Tibial nerve (tissue), 4 donors: ENCODE measurements around the gene KIAA0319L. TPM values are rescaled to one million over a fixed set of nuclear protein-coding genes. Genes with fewer than 3 reads are reported as not detected.

ENCODE experiments used
- DNase-seq, 2 donors: peaks; one replicate each; pipeline ENCODE4 v3.0.0-alpha.2; 2019; ENCODE audit warnings: low spot score in 2 of 2
- H3K27ac ChIP-seq, 4 donors: fragments of 200-600 bp; sonication (generic) in 3 of 4; one replicate each; pipeline ENCODE4 v1.5.1; 2017 to 2019; ENCODE audit warnings: mild to moderate bottlenecking in 1 of 4
- H3K27me3 ChIP-seq, 2 donors: fragments of 200-600 bp; sonication (generic) in 1 of 2; one replicate each; pipeline versions ENCODE4 v1.5.1 to v1.6.0; 2017 to 2019
- H3K36me3 ChIP-seq, 3 donors: fragments of 200-600 bp; sonication (generic); one replicate each; pipeline ENCODE4 v1.5.1; 2018 to 2019
- H3K4me1 ChIP-seq, 4 donors: fragments of 200-600 bp; sonication (generic) in 3 of 4; one replicate each; pipeline ENCODE4 v1.5.1; 2017 to 2019
- H3K4me3 ChIP-seq, 4 donors: fragments of 200-600 bp; sonication (generic) in 3 of 4; one replicate each; pipeline ENCODE4 v1.5.1; 2017 to 2019; ENCODE audit warnings: mild to moderate bottlenecking in 1 of 4, moderate library complexity in 1 of 4
- H3K9me3 ChIP-seq, 4 donors: fragments of 200-600 bp; sonication (generic) in 3 of 4; one replicate each; pipeline ENCODE4 v1.5.1; 2017 to 2019
- CTCF ChIP-seq, 5 experiments: fragments of 200-600 bp in 3 of 5; fragments of 450-650 bp in 2 of 5; sonication (generic) in 3 of 5; IDR thresholded peaks; one replicate each; pipeline ENCODE4 v1.5.1; 2016 to 2019; ENCODE audit warnings: antibody characterized with exemption in 5 of 5, mild to moderate bottlenecking in 3 of 5, moderate library complexity in 2 of 5
- EP300 ChIP-seq, 2 donors: sonication (generic); formaldehyde crosslinking; IDR thresholded peaks; one replicate each; pipeline ENCODE4 v1.6.1; 2017; ENCODE audit warnings: antibody characterized with exemption in 2 of 2, mild to moderate bottlenecking in 1 of 2
- POLR2A ChIP-seq, 2 donors: fragments of 450-650 bp; IDR thresholded peaks; one replicate each; pipeline ENCODE4 v1.6.1; 2017; ENCODE audit warnings: antibody characterized with exemption in 2 of 2, mild to moderate bottlenecking in 2 of 2, moderate library complexity in 2 of 2
- WGBS, 2 donors: methylation state at CpG; one replicate each; pipeline ENCODE4 v1.1.5; 2018; 5-methylcytosine and 5-hydroxymethylcytosine counted together
- total RNA-seq, 4 donors: library from RNA; depleted of rRNA; stranded (reverse); fragments of >200 nt; gene quantifications; one replicate each; pipeline ENCODE4 v1.1.0, GENCODE V29; 2016

KIAA0319L gene
- total RNA-seq, 4 donors from 2014 or later, result 57.0 to 115 (median 70.7) TPM

GRCh38 chr1:35507947-35508346, 49.3 kb downstream of the KIAA0319L start:
- Histone ChIP-seq H3K9me3 (no peaks in the 10 kb centered on the region), H3K27ac (no peak overlapping the region), H3K36me3 (peaks cover 0 to 4% (median 0%) of the 10 kb centered on the region in 3 donors), H3K4me1 (peaks cover 0 to 51% (median 18%) of the 10 kb centered on the region in 4 donors), H3K4me3 (no peak overlapping the region), H3K27me3 (no peaks in the 10 kb centered on the region)
- TF ChIP-seq POLR2A (IDR thresholded peaks at IDR 0.05), result no peak
- no peak for TF ChIP-seq CTCF (IDR thresholded peaks at IDR 0.05)
- no peak for TF ChIP-seq EP300 (IDR thresholded peaks at IDR 0.05)
- DNase-seq, result no peak

- H3K4me3 ChIP-seq, result no peak overlapping the region
- no peaks in the 10 kb centered on the region for H3K9me3 ChIP-seq
- H3K36me3 ChIP-seq, result peaks cover 0 to 4% (median 0%) of the 10 kb centered on the region in 3 donors
- WGBS, 2 donors, result 47 to 52% methylated on average over 3 of the region's 3 CpGs
- peaks cover 0 to 51% (median 18%) of the 10 kb centered on the region in 4 donors for H3K4me1 ChIP-seq
- no peak for DNase-seq
- H3K27ac ChIP-seq, result peak overlapping the region in 2 of 4 donors; percentile 8 to 40
- no peak for TF ChIP-seq EP300 (IDR thresholded peaks at IDR 0.05)
- no peak for TF ChIP-seq POLR2A (IDR thresholded peaks at IDR 0.05)
- no peak for TF ChIP-seq CTCF (IDR thresholded peaks at IDR 0.05)
- no peaks in the 10 kb centered on the region for H3K27me3 ChIP-seq
Measured at GRCh38 chr1:35506960-35507912, 50.0 kb downstream of the KIAA0319L start.

- H3K27ac ChIP-seq, result peak overlapping the region in 2 of 4 donors; percentile 8 to 40
- H3K27me3 ChIP-seq, result no peaks in the 10 kb centered on the region
- H3K36me3 ChIP-seq, result peaks cover 0 to 4% (median 0%) of the 10 kb centered on the region in 3 donors
- TF ChIP-seq CTCF (IDR thresholded peaks at IDR 0.05) (no peak), POLR2A (IDR thresholded peaks at IDR 0.05) (no peak), EP300 (IDR thresholded peaks at IDR 0.05) (no peak)
- DNase-seq, result no peak
- H3K9me3 ChIP-seq, result no peaks in the 10 kb centered on the region
- H3K4me3 ChIP-seq, result no peak overlapping the region
- peaks cover 0 to 51% (median 18%) of the 10 kb centered on the region in 4 donors for H3K4me1 ChIP-seq
- 71 to 87% methylated on average over 4 of the region's 4 CpGs for WGBS, 2 donors
Measured at GRCh38 chr1:35505911-35506798, 51.0 kb downstream of the KIAA0319L start.

- 90 to 94% methylated on average over 2 of the region's 2 CpGs for WGBS, 2 donors
- Histone ChIP-seq H3K9me3 (no peaks in the 10 kb centered on the region), H3K4me3 (no peak overlapping the region), H3K27me3 (no peaks in the 10 kb centered on the region), H3K36me3 (peaks cover 0 to 4% (median 0%) of the 10 kb centered on the region in 3 donors), H3K27ac (no peak overlapping the region), H3K4me1 (peaks cover 0 to 62% (median 22%) of the 10 kb centered on the region in 4 donors)
- no peak for DNase-seq
- TF ChIP-seq POLR2A (IDR thresholded peaks at IDR 0.05), result no peak
- TF ChIP-seq EP300 (IDR thresholded peaks at IDR 0.05), result no peak
- TF ChIP-seq CTCF (IDR thresholded peaks at IDR 0.05), result no peak
Measured at GRCh38 chr1:35502242-35502641, 55.0 kb downstream of the KIAA0319L start.
